Germinal center (tissue), 1 donor: ENCODE data around the gene PRR20C.
"Not testable (repeated sequence)": the region's sequence is repeated elsewhere in the genome, so short reads cannot be mapped to it uniquely, and the experiment has no call there.

Experiments
- DNase-seq: peaks from one replicate; pipeline ENCODE4 v3.0.0; 2012; ENCODE audit warnings: mixed read lengths, low spot score

PRR20C gene

DNA sequence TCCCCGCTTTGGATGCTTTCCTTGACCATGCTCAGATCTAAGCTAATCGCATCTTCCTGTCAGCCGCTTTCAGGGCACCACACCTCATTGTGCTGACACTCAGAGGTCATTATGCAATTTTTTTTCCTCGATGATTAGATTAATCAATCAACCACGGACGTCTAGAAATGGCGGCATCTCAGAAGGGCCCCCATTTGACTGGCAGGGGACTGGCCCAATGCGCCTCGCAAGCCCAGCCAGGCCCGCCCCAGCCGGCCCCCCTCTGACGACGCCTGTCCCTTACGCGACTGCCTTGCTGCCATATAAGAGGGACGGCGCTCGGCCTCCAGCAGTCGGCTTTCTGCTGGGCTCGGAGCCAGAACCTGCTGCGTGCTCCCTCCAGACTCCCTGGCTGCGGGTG lies at the start of gene PRR20C:
Gene PRR20C (plus strand): TSS at position 301 of the 400 bp plus-strand sequence. CDS start 387 bp downstream, outside the sequence.
- not testable (repeated sequence) for DNase-seq

DNA sequence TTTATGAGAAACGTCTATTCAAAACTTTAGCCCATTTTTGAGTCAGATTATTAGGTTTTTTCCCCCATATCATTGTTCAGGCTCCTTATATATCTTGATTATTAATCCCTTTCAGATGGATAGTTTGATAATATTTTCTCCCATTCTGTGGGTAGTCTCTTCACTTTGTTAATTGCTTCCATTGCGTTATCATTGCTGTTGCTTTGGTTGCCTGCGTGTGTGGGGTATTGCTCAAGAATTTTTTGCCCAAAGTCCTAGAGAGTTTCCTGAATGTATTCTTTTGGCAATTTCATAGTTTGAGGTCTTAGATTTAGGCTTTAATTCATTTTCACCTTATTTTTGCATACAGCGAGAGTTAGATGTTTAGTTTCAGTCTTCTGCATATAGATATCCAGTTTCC lies 38.9 kb upstream of the PRR20C start:
- DNase-seq, result no peak

DNA sequence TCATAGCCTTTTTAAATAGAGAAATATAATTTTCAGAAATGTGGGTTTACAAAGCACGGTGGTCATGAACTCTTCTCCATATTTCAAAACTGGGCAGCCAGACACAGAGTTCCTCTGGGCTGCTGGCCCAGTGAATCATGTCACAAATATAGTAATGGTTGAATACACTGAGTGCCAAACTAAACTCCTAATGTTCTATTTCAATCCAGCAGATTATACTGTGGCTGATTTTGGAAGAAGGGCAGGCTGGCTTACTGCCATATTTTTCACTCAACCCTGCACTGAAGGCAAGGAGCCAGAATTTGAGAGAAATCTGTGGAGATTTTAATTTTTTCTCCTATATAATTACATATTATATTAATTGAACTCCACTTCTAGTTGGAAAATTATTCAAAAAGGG lies 30.2 kb upstream of the PRR20C start:
- DNase-seq, result no peak

DNA sequence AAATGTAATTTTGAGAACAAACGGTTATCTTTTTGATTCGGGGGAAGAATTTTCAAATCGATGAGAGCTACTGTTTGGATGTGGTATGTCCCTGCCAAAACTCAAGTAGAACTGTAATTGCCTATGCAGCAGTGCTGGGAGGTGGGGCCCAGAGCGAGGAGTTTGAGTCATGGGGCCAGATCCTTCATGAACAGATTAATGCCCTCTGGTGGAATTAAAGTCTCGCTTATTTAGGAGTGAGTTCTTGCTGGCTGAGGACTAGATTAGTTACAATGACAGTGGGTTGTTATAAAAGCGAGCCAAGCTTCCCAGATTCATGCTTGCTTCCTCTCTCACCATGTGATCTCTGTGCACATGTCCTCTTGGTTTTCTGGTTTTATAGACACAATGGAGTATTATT lies 25.0 kb upstream of the PRR20C start:
- no peak for DNase-seq

DNA sequence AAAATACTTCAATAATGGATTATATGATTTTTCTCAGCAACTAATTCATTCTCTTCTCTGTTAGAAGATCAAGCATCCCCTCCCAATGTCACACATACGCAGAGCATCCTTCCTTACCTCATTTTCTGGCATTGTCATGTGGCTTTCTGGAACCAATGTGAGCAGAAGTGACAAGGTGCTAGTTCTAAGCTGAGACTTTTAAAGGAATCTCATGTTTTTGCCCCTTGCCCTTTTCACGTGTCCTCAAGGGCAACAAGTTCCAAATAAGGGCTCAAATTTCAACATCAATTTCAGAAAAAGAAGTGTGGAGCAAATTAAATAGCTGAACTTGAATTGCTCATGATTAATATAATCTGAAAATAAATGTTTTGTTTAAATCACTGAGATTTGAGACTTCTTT lies 17.8 kb upstream of the PRR20C start:
- no peak for DNase-seq

DNA sequence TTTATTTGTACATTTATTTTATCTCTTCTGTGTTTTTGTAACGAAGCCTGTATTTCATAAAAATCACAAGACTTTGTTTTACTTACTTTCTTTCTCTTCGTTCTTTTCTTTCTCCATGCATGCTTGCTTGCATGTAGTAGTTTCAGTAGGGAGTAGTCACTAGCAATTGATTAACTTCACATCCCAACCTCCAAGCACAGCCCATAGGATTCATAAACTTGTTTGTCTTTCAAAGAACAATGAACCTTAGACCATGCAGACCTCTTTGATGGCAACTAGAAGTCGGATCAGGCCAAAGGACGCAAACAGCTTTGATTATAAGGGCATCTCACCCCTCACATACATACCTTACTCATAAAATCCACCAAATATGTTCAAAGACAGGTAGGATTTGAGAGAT lies 16.3 kb upstream of the PRR20C start:
- DNase-seq, result no peak

DNA sequence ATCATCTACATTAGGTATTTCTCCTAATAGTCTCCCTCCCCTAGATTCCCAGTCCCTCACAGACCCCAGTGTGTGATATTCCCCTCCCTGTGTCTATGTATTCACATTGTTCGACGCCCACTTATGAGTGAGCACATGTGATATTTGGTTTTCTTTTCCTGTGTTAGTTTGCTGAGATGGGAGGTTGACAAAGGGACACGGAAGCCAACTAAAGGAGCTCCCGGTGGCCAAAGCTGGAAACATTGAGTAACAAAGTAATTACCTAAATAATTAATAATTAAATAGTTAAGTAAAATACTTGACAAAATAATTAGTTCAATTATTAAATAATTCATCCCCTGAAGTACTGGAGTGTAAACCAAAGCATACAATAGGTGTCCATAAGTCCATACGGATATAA lies 14.9 kb upstream of the PRR20C start:
- DNase-seq, result no peak

DNA sequence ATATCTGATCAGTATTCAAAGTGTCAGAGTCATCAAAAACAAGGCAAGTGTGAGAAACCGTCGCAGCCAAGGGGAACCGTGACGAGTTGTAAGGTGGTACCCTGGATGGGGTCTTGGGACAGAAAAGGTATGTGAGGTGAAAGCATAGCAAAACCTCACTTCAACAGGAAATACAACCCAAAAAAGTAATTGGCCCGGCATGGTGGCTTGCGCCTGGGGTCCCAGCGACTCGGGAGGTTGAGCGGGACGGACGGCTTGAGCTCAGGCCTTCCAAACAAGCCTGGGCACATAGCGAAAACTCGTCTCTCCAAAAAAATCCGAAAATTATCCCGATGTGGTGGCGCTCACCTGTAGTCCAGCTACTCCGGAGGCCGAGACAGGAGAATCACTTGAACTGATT lies 14.1 kb upstream of the PRR20C start:
- not testable (repeated sequence) for DNase-seq

DNA sequence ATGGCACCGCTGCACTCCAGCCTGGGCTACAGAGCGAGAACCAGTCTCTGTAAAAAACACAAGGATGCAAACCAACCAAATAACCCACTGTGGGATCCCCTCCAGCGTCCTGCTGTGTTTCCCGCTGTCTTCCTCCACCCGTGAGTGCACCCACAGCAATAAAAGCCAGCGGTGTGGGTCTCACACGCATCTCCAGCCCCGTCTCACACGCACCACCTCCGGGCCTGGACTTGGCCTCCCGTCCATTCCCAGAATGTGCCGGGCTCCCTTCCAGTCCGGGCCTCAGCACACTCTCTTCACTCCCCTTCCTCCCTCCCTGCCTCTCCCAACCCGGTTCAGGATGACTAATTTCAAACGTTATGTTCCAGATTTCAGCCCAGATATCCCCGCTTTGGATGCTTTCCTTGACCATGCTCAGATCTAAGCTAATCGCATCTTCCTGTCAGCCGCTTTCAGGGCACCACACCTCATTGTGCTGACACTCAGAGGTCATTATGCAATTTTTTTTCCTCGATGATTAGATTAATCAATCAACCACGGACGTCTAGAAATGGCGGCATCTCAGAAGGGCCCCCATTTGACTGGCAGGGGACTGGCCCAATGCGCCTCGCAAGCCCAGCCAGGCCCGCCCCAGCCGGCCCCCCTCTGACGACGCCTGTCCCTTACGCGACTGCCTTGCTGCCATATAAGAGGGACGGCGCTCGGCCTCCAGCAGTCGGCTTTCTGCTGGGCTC lies 13.5 kb upstream of the PRR20C start, which contains the start of gene PRR20A:
Gene PRR20A (plus strand): TSS at position 684 of the 734 bp plus-strand sequence. CDS start 387 bp downstream, outside the sequence.
- not testable (repeated sequence) for DNase-seq

DNA sequence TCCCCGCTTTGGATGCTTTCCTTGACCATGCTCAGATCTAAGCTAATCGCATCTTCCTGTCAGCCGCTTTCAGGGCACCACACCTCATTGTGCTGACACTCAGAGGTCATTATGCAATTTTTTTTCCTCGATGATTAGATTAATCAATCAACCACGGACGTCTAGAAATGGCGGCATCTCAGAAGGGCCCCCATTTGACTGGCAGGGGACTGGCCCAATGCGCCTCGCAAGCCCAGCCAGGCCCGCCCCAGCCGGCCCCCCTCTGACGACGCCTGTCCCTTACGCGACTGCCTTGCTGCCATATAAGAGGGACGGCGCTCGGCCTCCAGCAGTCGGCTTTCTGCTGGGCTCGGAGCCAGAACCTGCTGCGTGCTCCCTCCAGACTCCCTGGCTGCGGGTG lies 6.7 kb upstream of the PRR20C start, which contains the start of gene PRR20B:
Gene PRR20B (plus strand): TSS at position 301 of the 400 bp plus-strand sequence. CDS start 387 bp downstream, outside the sequence.
- DNase-seq, result not testable (repeated sequence)

DNA sequence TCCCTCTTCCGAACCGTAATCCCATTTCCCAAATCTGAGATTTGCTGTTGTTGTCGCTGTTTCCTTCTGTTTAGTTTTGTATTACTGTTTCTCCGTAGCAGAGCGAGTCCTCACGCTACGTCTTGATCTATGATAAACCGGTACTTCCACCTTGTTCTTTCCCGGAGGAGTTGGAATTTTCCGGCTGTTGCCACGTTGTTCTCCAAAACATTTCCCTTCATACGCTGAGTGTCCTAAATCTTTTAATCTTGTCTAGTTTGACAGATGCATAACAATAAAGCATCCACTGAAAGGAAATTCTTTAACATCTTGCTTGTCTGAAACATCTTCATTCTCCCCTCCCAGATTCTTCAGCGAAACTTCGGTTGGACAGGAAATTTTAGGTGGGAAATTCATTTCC lies 5.8 kb upstream of the PRR20C start:
- DNase-seq, result not testable (repeated sequence)

DNA sequence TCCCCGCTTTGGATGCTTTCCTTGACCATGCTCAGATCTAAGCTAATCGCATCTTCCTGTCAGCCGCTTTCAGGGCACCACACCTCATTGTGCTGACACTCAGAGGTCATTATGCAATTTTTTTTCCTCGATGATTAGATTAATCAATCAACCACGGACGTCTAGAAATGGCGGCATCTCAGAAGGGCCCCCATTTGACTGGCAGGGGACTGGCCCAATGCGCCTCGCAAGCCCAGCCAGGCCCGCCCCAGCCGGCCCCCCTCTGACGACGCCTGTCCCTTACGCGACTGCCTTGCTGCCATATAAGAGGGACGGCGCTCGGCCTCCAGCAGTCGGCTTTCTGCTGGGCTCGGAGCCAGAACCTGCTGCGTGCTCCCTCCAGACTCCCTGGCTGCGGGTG lies 6.5 kb downstream of the PRR20C start, which contains the start of gene PRR20D:
Gene PRR20D (plus strand): TSS at position 301 of the 400 bp plus-strand sequence. CDS start 387 bp downstream, outside the sequence.
- DNase-seq, result not testable (repeated sequence)

DNA sequence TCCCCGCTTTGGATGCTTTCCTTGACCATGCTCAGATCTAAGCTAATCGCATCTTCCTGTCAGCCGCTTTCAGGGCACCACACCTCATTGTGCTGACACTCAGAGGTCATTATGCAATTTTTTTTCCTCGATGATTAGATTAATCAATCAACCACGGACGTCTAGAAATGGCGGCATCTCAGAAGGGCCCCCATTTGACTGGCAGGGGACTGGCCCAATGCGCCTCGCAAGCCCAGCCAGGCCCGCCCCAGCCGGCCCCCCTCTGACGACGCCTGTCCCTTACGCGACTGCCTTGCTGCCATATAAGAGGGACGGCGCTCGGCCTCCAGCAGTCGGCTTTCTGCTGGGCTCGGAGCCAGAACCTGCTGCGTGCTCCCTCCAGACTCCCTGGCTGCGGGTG lies 13.0 kb downstream of the PRR20C start, which contains the start of gene PRR20E:
Gene PRR20E (plus strand): TSS at position 301 of the 400 bp plus-strand sequence. CDS start 387 bp downstream, outside the sequence.
- DNase-seq, result not testable (repeated sequence)

DNA sequence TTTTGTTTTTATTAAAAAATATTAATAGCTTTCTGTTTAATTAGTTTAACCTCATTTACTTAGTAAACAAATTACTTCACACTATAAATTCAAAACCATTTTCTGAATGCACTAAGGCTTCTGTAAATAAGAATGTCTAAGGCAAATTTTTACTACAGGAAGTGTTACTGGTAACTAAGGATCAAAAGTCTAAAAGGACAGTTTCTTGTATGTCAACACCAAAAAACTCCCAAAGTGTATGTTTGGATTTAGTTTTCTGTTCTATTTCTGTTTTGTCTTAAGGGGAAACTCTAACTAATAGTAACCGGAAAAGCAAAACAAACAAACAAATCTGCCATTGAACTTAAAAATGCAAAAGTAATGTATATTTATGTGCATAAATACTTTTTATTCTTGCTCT lies 37.8 kb downstream of the PRR20C start:
- no peak for DNase-seq
